GM18868 (cell line): ENCODE results near the gene PRKAG3.
"Not testable (repeated sequence)": the region's sequence is repeated elsewhere in the genome, so short reads cannot be mapped to it uniquely, and the experiment has no call there.

Source experiments
- ATAC-seq: cut with Tn5 transposase; IDR thresholded peaks from one replicate; pipeline ENCODE4 v1.9.1; 2021; ENCODE audit warnings: mild to moderate bottlenecking, moderate library complexity; ENCODE audit not compliant: unreplicated experiment

PRKAG3 gene

DNA sequence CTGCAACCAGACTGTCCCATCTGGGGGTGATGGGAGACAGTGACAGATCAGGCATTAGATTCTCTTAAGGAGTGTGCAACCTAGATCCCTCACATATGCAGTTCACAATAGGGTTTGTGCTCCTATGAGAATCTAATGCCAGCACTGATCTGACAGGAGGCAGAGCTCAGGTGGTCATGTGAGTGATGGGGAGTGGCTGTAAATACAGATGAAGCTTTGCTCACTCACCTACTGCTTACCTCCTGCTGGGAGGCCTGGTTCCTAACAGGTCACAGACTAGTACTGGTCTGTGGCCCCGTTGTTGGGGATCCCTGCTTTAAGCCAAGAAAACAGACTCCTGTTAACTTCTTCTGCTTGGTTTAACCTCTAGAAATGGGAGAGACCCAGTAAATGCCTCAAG, 46.5 kb downstream of the PRKAG3 start:
- no peak for ATAC-seq

DNA sequence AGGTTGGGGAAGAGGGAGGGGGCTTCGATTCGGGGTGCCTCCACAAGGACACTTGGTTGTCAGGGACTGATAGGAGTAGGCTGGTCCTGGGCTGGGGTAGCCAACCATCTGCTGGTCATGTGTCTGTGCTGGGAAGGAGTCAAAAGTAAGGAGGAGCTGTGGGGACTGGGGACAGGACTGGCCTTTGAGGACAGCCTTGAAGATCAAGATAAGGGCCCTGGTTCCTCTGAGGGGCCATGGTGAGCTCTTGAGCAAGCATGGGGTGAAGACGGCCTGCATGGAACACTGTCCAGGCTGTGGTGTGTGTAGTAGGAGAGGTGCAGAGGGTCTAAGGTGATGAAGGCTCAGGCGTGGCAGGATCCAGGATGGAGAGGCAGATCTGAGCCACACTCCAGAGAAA, 47.9 kb downstream of the PRKAG3 start:
- no peak for ATAC-seq

DNA sequence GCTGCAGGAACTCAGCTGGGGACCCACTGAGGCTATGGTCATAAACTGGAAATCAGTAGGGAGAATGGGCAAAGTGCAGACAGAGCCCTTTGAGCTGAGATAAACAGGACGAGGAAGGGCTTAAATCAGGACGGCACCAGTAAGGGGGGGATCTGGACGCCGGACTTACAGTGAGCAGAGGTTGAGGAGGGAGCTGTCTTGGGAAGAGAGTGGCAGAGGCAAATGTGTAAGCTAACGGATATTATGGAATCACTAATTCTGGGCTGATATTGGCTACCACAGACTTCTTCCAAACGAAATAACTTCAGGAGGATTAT, 49.1 kb downstream of the PRKAG3 start:
- no peak for ATAC-seq

DNA sequence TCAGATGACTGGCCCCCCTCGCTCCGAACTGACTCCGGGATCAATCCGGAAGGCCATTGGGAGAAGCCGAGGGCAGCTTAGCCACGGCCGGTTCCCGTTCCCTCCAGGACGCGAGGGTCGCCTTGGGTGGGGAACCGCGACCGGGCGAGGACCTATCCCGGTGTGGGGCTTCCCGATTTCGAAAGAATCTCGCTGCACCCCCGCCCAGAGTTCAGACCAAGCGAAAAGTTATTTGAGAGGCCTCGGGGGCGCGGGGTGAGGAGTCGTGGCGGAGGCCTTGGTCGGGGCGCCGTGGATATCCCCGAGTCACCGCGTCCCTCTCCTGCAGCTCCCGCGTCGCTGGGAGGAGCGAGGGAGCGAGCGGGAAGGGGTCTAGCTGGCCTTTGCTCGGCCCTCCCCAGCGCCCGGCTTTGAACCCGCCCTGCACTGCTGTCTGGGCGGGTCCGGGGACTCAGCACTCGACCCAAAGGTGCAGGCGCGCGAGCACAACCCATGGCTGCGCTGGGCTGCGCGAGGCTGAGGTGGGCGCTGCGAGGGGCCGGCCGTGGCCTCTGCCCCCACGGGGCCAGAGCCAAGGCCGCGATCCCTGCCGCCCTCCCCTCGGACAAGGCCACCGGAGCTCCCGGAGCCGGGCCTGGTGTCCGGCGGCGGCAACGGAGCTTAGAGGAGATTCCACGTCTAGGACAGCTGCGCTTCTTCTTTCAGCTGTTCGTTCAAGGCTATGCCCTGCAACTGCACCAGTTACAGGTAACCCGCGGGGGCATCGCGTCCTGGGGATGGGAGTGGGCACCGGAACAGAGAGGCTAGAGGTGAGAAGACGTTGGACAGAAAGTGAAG, 49.7 kb downstream of the PRKAG3 start, which contains the start of gene CYP27A1:
Gene CYP27A1, plus strand, starts transcription at position 457 of the 837 bp plus-strand sequence. Its CDS starts 36 bp downstream, at position 493.
- no peak for ATAC-seq

- ATAC-seq, result no peak
Observed at GRCh38 chr2:218780851-218781690, 50.5 kb downstream of the PRKAG3 start.

- no peak for ATAC-seq
Observed at GRCh38 chr2:218780046-218780445, 51.6 kb downstream of the PRKAG3 start.

DNA sequence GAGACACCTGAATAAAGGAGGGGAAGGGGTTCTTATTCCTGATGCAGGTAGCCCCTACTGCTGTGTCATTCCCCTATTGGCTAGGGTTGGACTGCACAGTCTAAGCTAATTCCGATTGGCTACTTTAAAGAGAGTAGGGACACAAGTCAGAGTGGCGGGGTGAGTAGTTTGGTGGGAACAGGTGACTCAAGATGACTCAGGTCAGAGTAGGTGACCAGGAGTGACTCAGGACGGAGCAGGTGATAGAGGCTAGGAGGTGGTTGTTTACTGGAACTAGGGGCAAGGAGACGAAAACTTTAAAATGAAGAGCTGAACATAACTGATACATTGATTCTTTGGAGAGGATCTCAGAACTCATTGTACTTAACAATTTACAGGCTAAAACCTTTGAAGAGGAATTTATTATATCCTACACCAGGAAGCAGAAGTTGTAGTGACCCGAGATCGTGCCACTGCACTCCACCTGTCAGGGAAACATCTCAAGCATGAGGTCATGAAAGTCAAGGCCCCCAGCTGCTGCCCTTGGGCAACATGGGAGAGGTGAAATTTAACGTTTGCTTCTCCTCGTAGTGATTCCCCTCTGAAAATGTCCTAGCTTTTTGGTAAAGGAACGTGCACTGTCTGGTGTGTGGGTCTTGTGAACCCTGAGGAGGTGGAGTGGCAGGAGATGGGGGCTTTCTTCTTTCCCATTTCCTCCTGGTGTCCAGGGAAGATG, 54.2 kb downstream of the PRKAG3 start:
- no peak for ATAC-seq

DNA sequence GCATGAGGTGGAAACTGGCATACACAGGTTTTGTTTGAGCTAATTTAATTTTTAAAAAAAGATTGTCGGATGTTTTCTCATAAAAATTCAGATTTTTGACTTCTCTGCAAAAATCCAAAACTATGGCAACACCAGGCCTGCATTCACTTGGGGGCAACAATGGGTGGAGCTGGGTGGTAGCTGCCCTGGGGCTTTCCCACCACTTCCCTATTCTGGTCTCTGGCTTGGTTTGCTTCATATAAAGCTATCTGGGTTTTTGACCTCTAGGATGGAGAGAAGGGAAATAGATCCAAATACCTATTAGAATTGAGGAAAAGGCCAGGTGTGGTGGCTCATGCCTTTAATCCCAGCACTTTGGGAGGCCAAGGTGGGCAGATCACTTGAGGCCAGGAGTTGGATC, 55.1 kb downstream of the PRKAG3 start:
- no peak for ATAC-seq

GRCh38 chr2:218773881-218774280, 57.7 kb downstream of the PRKAG3 start:
- no peak for ATAC-seq

GRCh38 chr2:218772759-218773158, 58.8 kb downstream of the PRKAG3 start:
- not testable (repeated sequence) for ATAC-seq
